K562 (cell line): Measurements from ENCODE around the gene NRXN3. TPM values are rescaled to one million over a fixed set of nuclear protein-coding genes. Genes with fewer than 3 reads are reported as not detected.

ENCODE experiments used
- ATAC-seq: fragments of 200-7000 bp; cut with Tn5 transposase; 3 replicates; pipeline ENCODE4 v1.9.1; 2020; ENCODE audit warnings: moderate library complexity
- BruUV-seq: library from RNA; stranded (reverse); fragments of 400-500 nt; replicated peaks from 2 replicates; lab custom pipeline; 2021; lab: Mats Ljungman, UMichigan
- CTCF ChIA-PET: fragments of 300-600 bp; formaldehyde crosslinking; extraction: SDS; loops from one replicate; lab custom pipeline; 2021; ENCODE audit warnings: low intra/inter-chr PET ratio; lab: Yijun Ruan, JAX
- POLR2A ChIA-PET: fragments of 300-600, 350-650 bp; sonication (Branson Sonifier 250); formaldehyde crosslinking; extraction: SDS; loops from one replicate; lab custom pipeline; 2021; ENCODE audit warnings: antibody characterized with exemption, inconsistent platforms; lab: Yijun Ruan, JAX
- DNase-seq, 4 experiments: peaks; one replicate each; pipeline versions ENCODE4 v3.0.0 to v3.0.0-alpha.2; 2011 to 2018; ENCODE audit warnings: low spot score in 3 of 4, mixed read lengths in 3 of 4; ENCODE audit errors: extremely low read depth in 1 of 4
- FAIRE-seq: peaks from 2 replicates; lab custom pipeline; 2011; peaks lifted over from hg19 to GRCh38; lab: Jason Lieb, UNC
- H2AFZ ChIP-seq: 2 replicates; pipeline ENCODE4 v1.6.0; 2011; ENCODE audit warnings: low read depth, low read length, control low read depth, inconsistent platforms
- H3K27ac ChIP-seq: fragments of 200-600 bp; 3 replicates; pipeline ENCODE4 v1.8.0; 2011; ENCODE audit warnings: low read depth, mild to moderate bottlenecking, control low read depth, inconsistent platforms, low read length, moderate library complexity, mixed read lengths; ENCODE audit errors: extremely low read depth
- H3K27me3 ChIP-seq, 2 experiments: fragments of 300-600 bp in 1 of 2; 2 replicates in 1 of 2; 3 replicates in 1 of 2; pipeline versions ENCODE4 v1.6.0 to v1.8.0; 2011; ENCODE audit warnings: inconsistent platforms in 2 of 2, low read length in 2 of 2, mild to moderate bottlenecking in 1 of 2, mixed read lengths in 1 of 2, moderate library complexity in 1 of 2; ENCODE audit not compliant: control insufficient read depth in 2 of 2, insufficient read depth in 2 of 2
- H3K36me3 ChIP-seq: fragments of 300-600 bp; 3 replicates; pipeline ENCODE4 v1.8.0; 2011; ENCODE audit warnings: mild to moderate bottlenecking, low read length, inconsistent platforms; ENCODE audit not compliant: control insufficient read depth, insufficient read depth
- H3K4me1 ChIP-seq, 2 experiments: fragments of 200-600 bp in 1 of 2; replicated peaks in 1 of 2; 2 replicates in 1 of 2; 3 replicates in 1 of 2; pipeline versions ENCODE4 v1.5.1 to v1.8.0; 2011; ENCODE audit warnings: inconsistent platforms in 2 of 2, low read length in 2 of 2, mild to moderate bottlenecking in 1 of 2, mixed read lengths in 1 of 2, moderate library complexity in 1 of 2; ENCODE audit not compliant: control insufficient read depth in 2 of 2, insufficient read depth in 2 of 2
- H3K4me2 ChIP-seq: 2 replicates; pipeline ENCODE4 v1.6.1; 2011; ENCODE audit warnings: low read length, control low read depth, inconsistent platforms, mixed read lengths; ENCODE audit not compliant: insufficient read depth
- H3K4me3 ChIP-seq: fragments of 200-600 bp; sonication (generic), shearing (Covaris generic); 2 replicates; pipeline ENCODE4 v1.5.1; 2016; ENCODE audit warnings: control low read depth, inconsistent platforms
- H3K79me2 ChIP-seq: fragments of 200-600 bp; 3 replicates; pipeline ENCODE4 v1.8.0; 2011; ENCODE audit warnings: low read length, inconsistent platforms; ENCODE audit not compliant: control insufficient read depth, insufficient read depth
- H3K9ac ChIP-seq, 2 experiments: 2 replicates each; pipeline versions ENCODE4 v1.6.0 to v1.6.1; 2011; ENCODE audit warnings: low read depth in 2 of 2, low read length in 2 of 2, control low read depth in 1 of 2, inconsistent platforms in 1 of 2, mild to moderate bottlenecking in 1 of 2, mixed read lengths in 1 of 2; ENCODE audit not compliant: insufficient read depth in 1 of 2
- H3K9me1 ChIP-seq: one replicate; pipeline ENCODE4 v1.6.0; 2011; ENCODE audit warnings: inconsistent platforms, mild to moderate bottlenecking, low read length, moderate library complexity; ENCODE audit not compliant: control insufficient read depth, insufficient read depth
- H3K9me3 ChIP-seq: replicated peaks from 2 replicates; pipeline ENCODE4 v1.5.1; 2011; ENCODE audit warnings: low read depth, low read length, inconsistent platforms; ENCODE audit not compliant: control insufficient read depth, insufficient read depth
- H4K20me1 ChIP-seq: replicated peaks from 2 replicates; pipeline ENCODE4 v1.6.1; 2011; ENCODE audit warnings: low read length, inconsistent platforms, mixed read lengths; ENCODE audit not compliant: control insufficient read depth, insufficient read depth
- CEBPB ChIP-seq: fragments of 450-650 bp; IDR thresholded peaks from 2 replicates; pipeline ENCODE4 v1.6.1; 2016; ENCODE audit warnings: missing genetic modification characterization, missing compliant biosample characterization
- GATAD2B ChIP-seq: fragments of 450-650 bp; IDR thresholded peaks from 2 replicates; pipeline ENCODE4 v1.6.1; 2017; ENCODE audit warnings: mild to moderate bottlenecking, borderline replicate concordance
- HSF4 ChIP-seq: fragments of 250-450 bp; sonication (Bioruptor Pico); IDR thresholded peaks from 2 replicates; pipeline ENCODE4 v2.1.2; 2022; ENCODE audit warnings: mild to moderate bottlenecking, moderate library complexity, borderline replicate concordance
- ZNF407 ChIP-seq: fragments of 450-650 bp; IDR thresholded peaks from 2 replicates; pipeline ENCODE4 v1.6.1; 2016; ENCODE audit warnings: low read depth
- WGBS: fragments of 100-300 bp; shearing (Covaris generic); methylation state at CpG from one replicate; pipeline ENCODE4 v1.1.6; 2016; ENCODE audit warnings: low coverage, mixed read lengths; ENCODE audit not compliant: insufficient coverage; ENCODE audit errors: missing lambda C conversion rate; 5-methylcytosine and 5-hydroxymethylcytosine counted together
- in situ Hi-C: fragments of 300-500 bp; cut with MboI; formaldehyde crosslinking; loops from 4 replicates; pipeline ENCODE4 v1.15.0; 2018; ENCODE audit warnings: inconsistent platforms, mixed read lengths
- intact Hi-C: fragments of 100-400 bp; cut with micrococcal nuclease; formaldehyde crosslinking; loops from 2 replicates; pipeline ENCODE4 v1.14.2; 2022
- polyA plus RNA-seq, 8 experiments: library from polyadenylated mRNA; depleted of rRNA in 4 of 8; stranded (reverse) in 5 of 8; unstranded in 3 of 8; fragments of >200 nt; fragmentation: Nextera tagmentation in 2 of 8; fragmentation: Illumina TruSeq in 1 of 8; extraction: Ambion mirVana in 2 of 8; extraction: Trizol in 1 of 8; gene quantifications; 2 replicates each; pipeline versions ENCODE4 v1.2.1 to v1.2.3, GENCODE V29; 2011 to 2014; ENCODE audit warnings: inconsistent platforms in 1 of 8, missing spikeins in 1 of 8
- total RNA-seq, 7 experiments: library from RNA; depleted of rRNA in 6 of 7; stranded (reverse); fragments of >200 nt in 6 of 7; fragmentation: Illumina TruSeq in 2 of 7; extraction: Trizol in 2 of 7; gene quantifications; 2 replicates each; pipeline versions ENCODE4 v1.2.1 to v1.2.3, GENCODE V29; 2011 to 2021; ENCODE audit warnings: low replicate concordance in 1 of 7

The NRXN3 gene
- total and polyA plus RNA-seq, 9 of the 15 experiments (the other 6 are each of a cell fraction or from before 2014, with no cell fraction given), result 0.09 TPM; not detected in 8

GRCh38 chr14:79467835-79468234 is 1297.7 kb downstream of the NRXN3 start:
- no TSS peak for BruUV-seq
- FAIRE-seq (no peak), DNase-seq (no peak), ATAC-seq (no peak)
- no peaks in the 10 kb centered on the region for H3K9me3 ChIP-seq
- no peaks in the 10 kb centered on the region for H3K27me3 ChIP-seq
- ChIA-PET POLR2A (no interaction called here), CTCF (no interaction called here)
- no peaks in the 10 kb centered on the region for H3K79me2 ChIP-seq
- H3K4me1 ChIP-seq, result no peaks in the 10 kb centered on the region
- WGBS, result 0% methylated on average over 2 of the region's 2 CpGs
- no peak overlapping the region for H3K4me2 ChIP-seq
- H4K20me1 ChIP-seq, result no peaks in the 10 kb centered on the region
- in situ Hi-C loops (no loop called here), intact Hi-C loops (no loop called here)
- H3K9me1 ChIP-seq, result no peaks in the 10 kb centered on the region
- H3K9ac ChIP-seq, result no peak overlapping the region
- no peak overlapping the region for H3K27ac ChIP-seq
- H2AFZ ChIP-seq, result no peak overlapping the region
- H3K36me3 ChIP-seq, result no peaks in the 10 kb centered on the region
- TF ChIP-seq GATAD2B (no peak), CEBPB (no peak), ZNF407 (no peak), HSF4 (no peak)
- no peak overlapping the region for H3K4me3 ChIP-seq
